ENCODE results near the gene PKP3.
"Not testable (repeated sequence)": the region's sequence is repeated elsewhere in the genome, so short reads cannot be mapped to it uniquely, and the experiment has no call there.

PKP3 gene

DNA sequence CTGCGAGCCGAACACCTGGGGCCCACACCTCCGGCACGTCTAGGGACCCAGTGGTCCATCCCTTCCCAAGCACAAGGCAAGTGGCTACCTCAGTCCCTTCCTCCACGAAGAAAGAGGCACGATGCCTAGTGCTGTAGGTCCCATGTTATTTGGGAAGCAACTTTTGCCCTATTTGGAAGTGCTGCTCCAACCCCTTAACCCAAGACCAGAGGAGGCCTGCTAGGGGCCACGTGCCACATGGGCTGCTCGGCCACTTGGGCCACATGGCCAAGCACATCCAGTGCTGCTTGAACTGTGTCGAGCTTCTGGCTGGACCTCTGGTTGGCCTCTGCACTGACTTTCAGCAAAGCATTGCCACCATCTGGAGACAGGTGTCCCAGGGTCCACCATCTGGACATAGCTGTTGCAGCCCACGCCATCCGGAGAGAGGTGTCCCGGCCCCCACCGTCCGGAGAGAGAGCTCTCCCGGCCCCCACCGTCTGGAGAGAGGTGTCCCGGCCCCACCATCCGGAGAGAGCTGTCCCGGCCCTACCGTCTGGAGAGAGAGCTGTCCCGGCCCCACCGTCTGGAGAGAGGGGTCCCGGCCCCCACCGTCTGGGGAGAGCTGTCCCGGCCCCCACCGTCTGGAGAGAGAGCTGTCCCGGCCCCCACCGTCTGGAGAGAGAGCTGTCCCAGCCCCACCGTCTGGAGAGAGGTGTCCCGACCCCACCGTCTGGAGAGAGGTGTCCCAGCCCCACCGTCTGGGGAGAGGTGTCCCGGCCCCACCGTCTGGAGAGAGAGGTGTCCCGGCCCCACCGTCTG is 31.2 kb upstream of the PKP3 start:
- no peak for DNase-seq (ENCODE audit: low spot score)

DNA sequence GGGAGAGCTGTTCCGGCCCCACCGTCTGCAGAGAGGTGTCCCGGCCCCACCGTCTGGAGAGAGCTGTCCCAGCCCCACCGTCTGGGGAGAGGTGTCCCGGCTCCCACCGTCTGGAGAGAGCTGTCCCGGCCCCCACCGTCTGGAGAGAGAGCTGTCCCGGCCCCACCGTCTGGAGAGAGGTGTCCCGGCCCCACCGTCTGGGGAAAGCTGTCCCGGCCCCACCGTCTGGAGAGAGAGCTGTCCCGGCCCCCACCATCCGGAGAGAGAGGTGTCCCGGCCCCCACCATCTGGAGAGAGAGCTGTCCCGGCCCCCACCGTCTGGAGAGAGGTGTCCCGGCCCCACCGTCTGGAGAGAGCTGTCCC is 30.6 kb upstream of the PKP3 start:
- not testable (repeated sequence) for DNase-seq (ENCODE audit: low spot score)

DNA sequence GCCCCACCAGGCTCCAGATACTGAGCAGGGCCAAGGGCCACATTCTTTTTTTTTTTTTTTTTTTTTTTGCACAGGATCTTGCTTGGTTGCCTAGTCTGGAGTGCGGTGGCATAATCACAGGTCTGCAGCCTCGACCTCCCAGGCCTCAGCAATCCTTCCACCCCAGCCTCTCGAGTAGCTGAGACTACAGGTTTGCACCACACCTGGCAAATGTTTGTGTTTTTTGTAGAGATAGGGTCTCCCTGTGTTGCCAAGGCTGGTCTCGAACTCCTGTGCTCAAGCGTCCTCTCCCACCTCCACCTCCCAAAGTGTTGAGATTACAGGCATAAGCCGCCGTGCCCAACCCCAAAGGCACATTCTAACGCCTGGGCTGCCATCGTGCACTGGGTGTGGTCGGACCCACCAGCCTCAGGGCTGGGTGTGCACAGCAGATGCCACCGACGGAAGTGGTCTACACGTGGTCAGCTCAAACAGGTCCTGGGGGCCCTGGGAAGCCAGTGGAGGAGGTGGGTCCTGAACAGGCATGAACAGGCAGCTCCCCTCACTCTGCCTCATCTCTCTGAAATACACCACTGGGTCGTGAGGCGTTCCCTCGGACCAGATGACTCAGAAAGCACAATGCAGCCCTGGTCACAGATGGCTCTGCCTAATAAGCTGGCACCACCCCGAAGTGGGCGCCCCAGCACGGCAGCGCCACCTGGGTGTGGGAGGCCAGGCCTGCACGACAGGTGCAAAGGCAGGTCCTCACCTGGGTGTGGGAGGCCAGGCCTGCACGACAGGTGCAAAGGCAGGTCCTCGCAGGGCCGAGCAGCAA is 29.9 kb upstream of the PKP3 start:
- peak; percentile 67 for DNase-seq (ENCODE audit: low spot score)

DNA sequence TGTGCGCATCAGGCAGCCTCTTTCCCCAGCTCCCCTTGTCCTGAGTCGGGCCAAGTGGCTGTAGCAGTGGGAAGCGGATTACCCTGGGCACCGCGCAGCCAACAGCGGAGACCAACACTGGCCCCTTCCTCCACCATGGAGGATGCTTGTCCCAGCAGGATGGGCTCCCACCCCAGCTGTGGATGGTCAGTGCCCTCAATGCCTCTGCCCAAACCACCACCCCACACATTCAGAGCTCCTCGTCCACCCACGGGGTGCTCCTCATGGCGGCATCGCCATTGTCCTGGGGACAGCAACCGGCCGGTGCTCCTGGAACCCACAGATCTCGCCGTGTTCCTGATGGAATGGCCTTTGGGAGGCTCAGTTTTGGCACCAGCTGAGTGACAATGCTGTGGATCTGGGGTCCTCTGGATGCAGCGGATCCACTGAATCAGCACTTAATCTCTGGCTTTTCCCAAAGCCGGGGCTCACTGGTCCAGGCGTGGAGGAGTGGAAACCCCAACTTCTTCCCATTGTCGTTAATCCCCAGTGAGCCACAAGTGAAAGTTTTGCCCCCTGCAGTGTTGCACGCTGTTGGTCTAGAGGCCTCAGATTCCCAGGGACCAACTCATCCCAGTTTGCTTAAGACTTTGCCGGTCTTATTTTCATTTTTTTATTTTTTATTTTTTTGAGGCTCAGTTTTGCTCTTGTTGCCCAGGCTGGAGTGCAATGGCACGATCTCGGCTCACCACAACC is 28.9 kb upstream of the PKP3 start:
- DNase-seq (ENCODE audit: low spot score), result no peak

DNA sequence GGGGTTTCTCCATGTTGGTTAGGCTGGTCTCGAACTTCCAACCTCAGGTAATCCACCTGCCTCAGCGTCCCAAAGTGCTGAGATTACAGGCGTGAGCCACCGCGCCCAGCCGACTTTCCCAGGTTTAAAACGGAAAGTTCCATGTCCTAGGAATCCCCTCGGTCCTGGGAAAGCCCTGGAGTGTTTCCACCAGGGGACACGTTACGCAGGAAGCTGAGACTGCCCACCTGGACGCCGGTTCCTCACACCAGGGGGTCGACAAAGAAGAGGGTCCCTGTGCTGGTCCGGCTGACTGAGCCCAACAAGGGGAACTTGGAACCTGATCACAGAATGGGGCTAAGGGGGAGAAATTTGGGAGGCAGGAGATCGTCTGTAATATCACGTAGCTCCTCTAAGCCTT is 28.2 kb upstream of the PKP3 start:
- no peak for DNase-seq (ENCODE audit: low spot score)

DNA sequence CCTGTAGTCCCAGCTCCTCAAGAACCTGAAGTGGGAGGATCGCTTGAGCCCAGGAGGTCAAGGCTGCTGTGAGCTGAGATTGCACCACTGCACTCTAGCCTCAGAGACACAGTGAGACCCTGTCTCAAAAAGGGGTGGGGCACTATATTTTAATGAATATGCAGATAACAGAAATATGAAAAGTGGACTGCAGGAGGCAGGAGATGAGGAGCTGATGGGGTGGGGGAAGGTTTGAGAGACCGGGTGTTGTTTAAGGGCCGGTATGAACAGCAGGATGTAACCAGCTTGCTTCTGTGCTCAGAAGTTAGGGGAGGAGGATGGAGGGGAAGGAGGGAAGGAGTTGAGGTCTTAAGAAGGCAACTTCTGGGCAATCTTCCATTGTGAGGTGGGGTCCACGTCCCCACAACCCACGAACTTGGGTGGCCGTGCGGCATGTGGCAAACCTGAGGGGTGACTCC is 26.0 kb upstream of the PKP3 start:
- DNase-seq (ENCODE audit: low spot score), result no peak

DNA sequence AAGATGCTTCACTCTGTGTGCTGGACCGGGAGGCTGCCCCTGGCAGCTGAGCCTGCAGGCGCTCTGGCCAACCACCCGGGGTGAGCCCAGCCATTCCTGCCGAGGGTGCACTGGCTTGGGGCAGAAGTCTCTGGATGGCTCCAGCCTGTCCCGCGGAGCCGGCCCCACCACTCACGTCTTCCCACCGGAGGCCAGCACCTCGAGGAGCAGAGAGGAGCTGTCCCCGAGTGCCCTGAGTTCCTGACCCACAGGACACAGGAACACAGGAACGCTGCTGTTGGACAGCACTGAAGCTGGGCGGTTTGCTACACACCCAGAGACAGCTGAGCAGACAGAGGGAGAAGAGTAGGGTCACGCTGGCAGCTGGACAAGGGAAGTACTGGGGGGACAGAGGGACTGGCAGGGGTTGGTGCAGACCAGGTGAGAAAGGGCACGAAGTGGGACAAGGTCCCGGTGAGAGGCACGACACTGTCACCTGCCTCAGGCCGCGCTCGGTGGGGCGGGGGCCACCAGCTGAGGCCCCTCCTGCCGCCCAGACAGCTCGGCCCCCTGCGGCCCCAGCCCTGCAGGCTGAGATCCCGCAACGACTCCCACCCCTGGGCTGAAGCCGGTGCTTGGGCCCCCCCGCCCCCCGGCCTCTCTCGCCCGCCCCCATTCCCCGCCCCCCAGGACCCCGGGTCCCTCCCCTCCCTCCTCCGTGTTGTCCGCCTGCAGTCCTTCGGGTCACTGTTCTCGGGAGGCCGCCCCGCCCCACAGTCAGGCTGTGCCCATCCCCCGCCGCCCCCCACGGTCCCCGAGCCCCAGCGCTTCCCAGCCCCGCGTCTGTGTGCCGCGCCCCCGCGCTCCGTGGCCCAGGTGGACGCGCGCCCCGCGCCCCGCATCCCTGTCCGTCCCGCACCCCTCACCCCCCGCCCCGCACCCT is 25.3 kb upstream of the PKP3 start:
- peak; percentile 54 for DNase-seq (ENCODE audit: low spot score)

DNA sequence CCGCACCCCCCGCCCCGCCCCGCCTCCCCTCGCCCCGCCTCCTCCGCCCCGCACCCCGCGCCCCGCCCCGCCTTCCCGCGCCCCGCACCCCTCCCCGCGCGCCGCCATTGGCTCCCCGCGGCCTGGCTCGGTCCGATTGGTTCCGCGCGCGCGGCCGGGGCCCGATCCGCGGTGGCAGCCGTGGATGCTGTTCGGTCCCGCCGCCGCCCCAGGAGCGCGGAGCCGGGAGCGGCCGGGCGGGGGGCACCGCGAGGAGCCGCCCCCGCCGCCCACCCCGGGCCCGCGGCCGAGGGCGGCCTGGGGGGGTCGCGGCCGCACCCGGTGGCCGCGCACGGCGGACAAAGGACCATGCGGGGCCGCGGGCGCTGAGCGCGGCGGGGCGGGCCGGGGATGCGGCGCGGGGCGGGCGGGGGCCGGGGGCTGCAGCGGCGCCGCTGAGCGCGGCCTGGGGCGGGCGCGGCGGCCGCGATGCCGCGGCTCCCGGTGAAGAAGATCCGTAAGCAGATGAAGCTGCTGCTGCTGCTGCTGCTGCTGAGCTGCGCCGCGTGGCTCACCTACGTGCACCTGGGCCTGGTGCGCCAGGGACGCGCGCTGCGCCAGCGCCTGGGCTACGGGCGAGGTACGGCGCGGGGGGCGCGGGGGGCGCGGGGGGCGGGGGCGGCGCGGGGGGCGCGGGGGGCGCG is 24.5 kb upstream of the PKP3 start, which contains the start of gene B4GALNT4:
TSS of gene B4GALNT4 (plus strand) at position 164 of the 683 bp plus-strand sequence. CDS start at position 469, 305 bp downstream.
- DNase-seq (ENCODE audit: low spot score), result peak; percentile 96

DNA sequence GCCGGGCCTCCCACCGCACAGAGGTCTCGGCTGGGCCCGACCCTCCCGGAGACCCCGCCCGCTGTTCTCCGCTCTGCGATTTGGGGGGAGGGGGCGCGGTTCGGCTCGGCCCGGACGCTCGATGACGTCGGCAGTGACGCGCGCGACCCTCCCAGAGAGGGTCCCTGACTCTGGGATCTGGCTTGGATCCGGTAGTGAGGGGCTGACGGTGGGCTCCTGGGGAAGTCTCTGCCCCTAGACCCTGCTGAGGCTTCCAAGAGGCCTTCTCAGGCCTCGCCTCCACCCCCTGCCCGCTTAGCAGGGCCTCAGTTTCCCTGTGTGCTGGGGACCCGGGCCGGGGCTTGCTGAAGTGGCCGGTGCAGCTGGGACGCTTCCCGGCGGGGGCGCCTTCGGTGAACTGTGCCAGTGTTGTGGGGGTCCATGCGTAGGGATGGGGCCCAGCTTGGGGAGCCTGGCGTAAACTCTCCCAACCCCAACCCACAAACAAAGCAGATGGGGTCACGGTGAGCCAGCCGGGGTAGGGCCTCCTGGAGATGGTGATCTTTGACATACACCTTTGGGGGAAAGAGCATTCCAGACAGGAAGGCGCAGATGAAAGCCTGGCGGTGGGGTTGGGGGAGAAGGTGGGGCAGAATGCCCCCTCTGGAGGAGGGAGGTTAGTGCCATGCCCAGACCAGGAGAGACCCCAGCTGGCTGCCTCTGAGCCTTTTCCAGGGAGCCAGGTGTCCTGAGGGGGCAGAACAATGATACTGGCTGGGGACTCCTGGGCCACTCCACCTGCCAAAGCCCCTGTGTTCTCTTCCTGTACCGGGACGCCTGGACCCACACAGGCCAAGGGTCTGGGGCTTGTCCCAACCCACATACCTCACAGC is 23.7 kb upstream of the PKP3 start:
- peak; percentile 59 for DNase-seq (ENCODE audit: low spot score)

DNA sequence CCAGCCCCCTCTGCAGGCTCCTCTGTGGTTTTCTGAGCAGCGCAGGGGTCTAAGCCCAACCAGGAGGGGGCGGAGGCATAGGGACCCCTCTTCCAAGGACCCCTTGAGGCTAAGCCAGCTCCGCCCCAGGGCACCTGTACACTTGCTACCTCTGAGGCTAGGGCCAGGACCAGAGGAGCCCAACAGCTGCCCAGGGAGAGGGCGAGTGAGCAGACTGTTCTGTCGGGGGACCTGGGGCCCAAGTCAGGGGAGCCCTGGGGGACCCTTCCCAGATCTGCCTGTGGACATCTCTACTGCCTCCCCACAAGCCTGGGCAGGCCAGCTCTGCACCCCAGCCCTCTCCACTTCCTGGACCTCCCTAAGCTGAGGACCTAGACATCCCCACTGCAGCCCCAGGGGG is 23.0 kb upstream of the PKP3 start:
- DNase-seq (ENCODE audit: low spot score), result peak; percentile 41

DNA sequence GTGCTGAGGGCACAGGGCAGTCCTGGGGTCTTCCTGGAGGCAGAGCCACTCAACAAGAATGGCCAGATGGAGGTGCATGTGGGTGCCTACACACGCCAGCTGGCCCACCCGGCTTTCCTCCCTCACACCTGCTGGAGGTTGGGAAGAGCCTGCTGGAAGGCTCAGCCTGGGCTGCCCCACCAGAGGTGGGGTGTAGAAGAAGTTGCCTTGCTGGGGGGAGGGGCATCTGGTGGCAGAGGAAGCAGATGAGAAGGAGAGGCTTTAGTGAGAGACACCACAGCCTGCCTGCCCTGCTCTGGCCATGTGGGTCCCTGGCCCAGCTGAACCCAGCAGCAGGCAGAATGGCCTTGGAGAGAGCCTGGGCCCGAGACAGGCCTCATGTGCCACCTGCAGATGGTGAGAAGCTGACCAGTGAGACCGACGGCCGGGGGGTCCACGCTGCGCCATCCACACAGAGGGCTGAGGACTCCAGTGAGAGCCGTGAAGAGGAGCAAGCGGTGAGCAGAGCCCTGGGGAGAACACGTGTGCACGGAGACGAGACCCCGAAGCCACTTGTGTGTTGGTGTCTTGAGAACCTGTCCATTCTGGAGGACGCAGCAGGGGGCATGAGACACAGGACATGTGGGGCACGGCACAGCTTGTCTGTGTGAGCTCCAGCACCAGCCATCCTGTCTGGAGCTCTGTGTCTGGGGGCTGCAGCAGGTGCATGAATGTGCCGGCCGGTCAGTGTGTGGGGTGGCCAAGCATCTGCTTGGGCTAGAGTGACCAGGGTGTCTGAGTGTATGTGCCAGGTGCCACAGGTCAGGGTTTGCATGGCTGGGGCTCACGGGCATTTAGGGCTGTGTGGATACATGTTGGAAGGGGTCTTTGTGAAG is 22.1 kb upstream of the PKP3 start:
- DNase-seq (ENCODE audit: low spot score), result peak; percentile 55

DNA sequence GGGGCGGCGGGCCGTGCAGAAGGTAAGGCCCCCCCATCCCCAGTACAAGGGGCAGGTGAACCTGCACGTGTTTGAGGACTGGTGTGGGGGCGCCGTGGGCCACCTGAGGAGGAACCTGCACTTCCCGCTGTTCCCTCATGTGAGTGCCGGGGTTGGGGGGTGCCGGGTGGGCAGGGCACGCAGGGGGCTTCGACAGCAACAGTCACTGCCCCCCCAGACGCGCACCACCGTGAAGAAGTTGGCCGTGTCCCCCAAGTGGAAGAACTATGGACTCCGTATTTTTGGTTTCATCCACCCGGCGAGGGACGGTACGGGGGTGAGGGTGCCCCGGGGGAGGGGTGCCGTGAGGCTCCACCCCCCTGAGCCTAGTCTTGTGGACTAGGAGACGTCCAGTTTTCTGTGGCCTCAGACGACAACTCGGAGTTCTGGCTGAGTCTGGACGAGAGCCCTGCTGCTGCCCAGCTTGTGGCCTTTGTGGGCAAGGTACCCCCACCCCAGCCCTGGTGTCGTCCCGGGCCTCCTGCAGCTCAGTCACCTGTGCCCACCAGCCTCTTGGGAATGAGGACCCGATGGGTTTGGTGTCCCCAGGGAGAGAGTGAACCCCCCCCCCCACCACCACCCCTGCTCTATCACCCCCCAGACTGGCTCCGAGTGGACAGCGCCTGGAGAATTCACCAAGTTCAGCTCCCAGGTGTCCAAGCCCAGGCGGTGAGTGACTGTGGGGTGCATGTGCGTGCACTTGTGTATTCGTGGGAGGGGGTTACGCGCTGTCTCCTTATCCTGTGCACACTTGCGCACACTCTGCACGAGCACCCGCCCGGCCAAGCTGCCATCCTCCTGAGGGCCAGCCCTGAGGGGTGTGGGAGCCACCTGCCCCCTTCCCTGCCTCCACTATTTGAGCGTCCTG is 20.9 kb upstream of the PKP3 start:
- DNase-seq (ENCODE audit: low spot score), result no peak

DNA sequence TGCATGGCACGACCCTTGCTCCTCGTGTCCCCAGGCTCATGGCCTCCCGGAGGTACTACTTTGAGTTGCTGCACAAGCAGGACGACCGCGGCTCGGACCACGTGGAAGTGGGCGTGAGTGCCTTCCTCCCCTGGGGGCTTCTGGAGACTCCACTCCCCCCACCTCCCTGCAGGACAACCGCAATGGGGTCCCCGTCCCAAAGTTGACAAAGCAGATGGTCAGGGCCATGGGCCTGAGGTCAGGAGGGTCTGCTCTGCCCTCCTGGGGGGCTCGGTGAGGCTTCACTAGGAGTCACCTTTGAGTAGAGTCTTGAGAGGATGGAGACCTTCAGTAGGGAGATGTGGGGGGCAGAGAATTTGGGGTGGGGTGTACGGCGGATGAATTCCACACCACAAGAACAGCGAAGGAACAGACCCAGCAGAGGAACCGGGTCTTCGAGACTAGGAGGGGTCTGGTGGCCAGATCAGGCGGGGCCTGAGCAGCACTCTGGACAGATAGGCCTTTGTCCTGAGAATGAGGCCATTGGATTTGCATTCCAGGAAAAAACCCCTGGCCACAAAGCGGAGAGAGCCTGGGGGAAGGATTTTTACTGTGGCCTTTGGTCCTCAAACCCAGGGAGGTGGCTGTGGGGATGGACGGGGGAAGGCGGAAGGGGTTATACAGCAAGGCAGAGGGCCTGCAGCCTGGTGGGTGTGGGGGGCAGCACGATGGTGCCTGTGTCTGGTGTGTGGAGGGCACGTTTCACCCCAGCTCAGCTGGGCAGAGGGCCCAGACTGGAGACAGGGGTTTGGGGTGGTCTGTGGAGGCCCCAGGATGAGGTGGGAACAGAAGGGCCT is 20.1 kb upstream of the PKP3 start:
- DNase-seq (ENCODE audit: low spot score), result no peak

DNA sequence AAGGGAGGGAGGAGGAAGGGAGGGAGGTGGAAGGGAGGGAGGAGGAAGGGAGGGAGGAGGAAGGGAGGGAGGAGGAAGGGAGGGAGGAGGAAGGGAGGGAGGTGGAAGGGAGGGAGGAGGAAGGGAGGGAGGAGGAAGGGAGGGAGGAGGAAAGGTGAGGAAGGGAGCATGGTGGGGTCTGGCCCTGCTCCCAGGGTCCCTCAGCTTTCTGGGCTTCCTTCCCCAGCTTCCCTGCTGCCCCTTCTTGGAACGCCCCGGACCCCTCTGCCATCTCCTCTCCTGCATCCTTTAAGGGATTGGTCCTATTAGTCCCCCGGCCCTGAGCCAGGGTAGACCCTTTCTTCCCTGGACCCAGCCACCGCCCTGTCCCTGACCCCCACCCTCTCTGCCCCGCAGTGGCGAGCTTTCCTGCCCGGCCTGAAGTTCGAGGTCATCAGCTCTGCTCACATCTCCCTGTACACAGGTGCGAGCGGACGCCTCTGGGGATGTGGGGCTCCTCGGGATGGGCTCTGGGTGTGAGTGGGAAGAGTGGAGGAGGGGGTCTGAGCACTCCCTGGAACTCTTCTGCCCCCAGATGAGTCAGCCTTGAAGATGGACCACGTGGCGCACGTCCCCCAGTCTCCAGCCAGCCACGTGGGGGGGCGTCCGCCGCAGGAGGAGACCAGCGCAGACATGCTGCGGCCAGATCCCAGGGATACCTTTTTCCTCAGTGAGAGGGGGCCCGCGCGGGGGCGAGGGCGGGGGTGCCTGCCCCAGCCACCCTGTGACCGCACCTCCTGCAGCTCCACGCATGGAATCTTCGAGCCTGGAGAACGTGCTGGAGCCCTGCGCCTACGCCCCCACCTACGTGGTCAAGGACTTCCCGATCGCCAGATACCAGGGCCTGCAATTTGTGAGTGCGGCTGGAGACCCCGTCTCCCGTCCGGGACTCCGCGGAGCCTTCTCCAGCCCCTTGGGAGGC is 18.7 kb upstream of the PKP3 start:
- DNase-seq (ENCODE audit: low spot score), result peak; percentile 27

DNA sequence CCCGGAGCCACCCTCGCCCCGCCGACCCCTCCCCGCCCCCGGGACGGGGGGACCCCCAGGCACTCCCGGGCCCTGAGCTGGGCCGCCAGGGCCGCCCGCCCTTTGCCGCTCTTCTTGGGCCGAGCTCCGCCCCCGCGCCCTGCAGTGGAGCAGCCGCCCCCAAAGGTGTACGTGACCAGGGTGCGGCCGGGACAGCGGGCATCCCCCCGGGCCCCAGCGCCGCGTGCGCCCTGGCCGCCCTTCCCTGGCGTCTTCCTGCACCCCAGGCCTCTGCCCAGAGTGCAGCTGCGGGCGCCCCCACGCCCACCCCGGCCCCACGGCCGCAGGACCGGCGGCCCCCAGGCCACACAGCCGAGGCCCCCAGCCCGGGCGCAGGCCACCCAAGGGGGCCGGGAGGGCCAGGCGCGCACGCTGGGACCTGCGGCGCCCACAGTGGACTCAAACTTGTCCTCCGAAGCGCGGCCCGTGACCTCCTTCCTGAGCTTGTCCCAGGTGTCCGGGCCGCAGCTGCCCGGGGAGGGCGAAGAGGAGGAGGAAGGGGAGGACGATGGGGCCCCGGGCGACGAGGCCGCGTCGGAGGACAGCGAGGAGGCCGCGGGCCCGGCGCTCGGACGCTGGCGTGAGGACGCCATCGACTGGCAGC is 17.4 kb upstream of the PKP3 start:
- no peak for DNase-seq (ENCODE audit: low spot score)

Measured in D341Med (cell line).